Aorta (tissue), 5 donors: Measurements from ENCODE around the gene FOXL1. TPM values are rescaled to one million over a fixed set of nuclear protein-coding genes. Genes with fewer than 3 reads are reported as not detected.
A peak's percentile ranks its signal among the peaks of the same experiment; 100 is the strongest.

Source experiments
- ATAC-seq: fragments of 200-7000 bp; cut with Tn5 transposase; one replicate; pipeline ENCODE4 v1.9.1; 2022; ENCODE audit warnings: moderate library complexity; ENCODE audit not compliant: low FRiP score
- DNase-seq, 2 donors: peaks; one replicate each; pipeline ENCODE4 v3.0.0-alpha.2; 2020
- H3K27ac ChIP-seq, 2 donors: one replicate each; pipeline ENCODE4 v1.5.1; 2013; ENCODE audit warnings: low read length in 2 of 2, mild to moderate bottlenecking in 2 of 2, moderate library complexity in 2 of 2, control low read depth in 1 of 2, inconsistent platforms in 1 of 2, low read depth in 1 of 2
- H3K27me3 ChIP-seq, 2 donors: one replicate each; pipeline ENCODE4 v1.6.1; 2013; ENCODE audit warnings: control low read depth in 1 of 2, low read length in 1 of 2, mild to moderate bottlenecking in 1 of 2, moderate library complexity in 1 of 2; ENCODE audit not compliant: insufficient read depth in 2 of 2, control insufficient read depth in 1 of 2
- H3K36me3 ChIP-seq, 2 donors: one replicate each; pipeline ENCODE4 v1.6.1; 2013; ENCODE audit warnings: control low read depth in 1 of 2, low read length in 1 of 2, mild to moderate bottlenecking in 1 of 2; ENCODE audit not compliant: insufficient read depth in 2 of 2, control insufficient read depth in 1 of 2
- H3K4me1 ChIP-seq, 2 donors: one replicate each; pipeline ENCODE4 v1.6.1; 2013; ENCODE audit warnings: low read length in 2 of 2, control low read depth in 1 of 2, mild to moderate bottlenecking in 1 of 2, moderate library complexity in 1 of 2; ENCODE audit not compliant: insufficient read depth in 2 of 2, control insufficient read depth in 1 of 2
- H3K4me3 ChIP-seq, 2 donors: one replicate each; pipeline ENCODE4 v1.5.1; 2013; ENCODE audit warnings: low read length in 2 of 2, control low read depth in 1 of 2, mild to moderate bottlenecking in 1 of 2
- H3K9me3 ChIP-seq: one replicate; pipeline ENCODE4 v1.6.1; 2013; ENCODE audit warnings: mild to moderate bottlenecking, low read length; ENCODE audit not compliant: control insufficient read depth
- WGBS, 2 donors: extraction: QIAGEN DNeasy Blood & Tissue Kit; methylation state at CpG; one replicate each; pipeline ENCODE4 v1.1.7; 2013; 5-methylcytosine and 5-hydroxymethylcytosine counted together
- intact Hi-C, 2 donors: fragments of 100-400 bp; cut with DNase I; formaldehyde crosslinking; loops; one replicate each; pipeline versions ENCODE4 v1.14.2 to v1.15.0; 2022
- polyA plus RNA-seq, 2 donors: library from polyadenylated mRNA; stranded (reverse); fragments of 200-250 nt; gene quantifications; one replicate each; pipeline ENCODE4 v1.2.3, GENCODE V29; 2013
- total RNA-seq, 2 donors: library from RNA; stranded (reverse); fragmentation: NEBNext Ultra II Directional; extraction: Animal tissue kit (Norgen Biotek cat#: 25700); gene quantifications; one replicate each; pipeline ENCODE4 v1.2.1, GENCODE V29; 2021
- donor health status: healthy with polysubstance abuse.
- donor health status: Bipolar disorder and iron deficiency.
- donor health status: DM: no; HTN: no; CAD: no.
- donor health status: DM: no; HTN: no; CAD: no.
- donor health status: DM: yes; HTN: yes; CAD: no.

FOXL1 gene
- total and polyA plus RNA-seq, 4 donors, result 4.3 to 34.4 (median 17.9) TPM

DNA sequence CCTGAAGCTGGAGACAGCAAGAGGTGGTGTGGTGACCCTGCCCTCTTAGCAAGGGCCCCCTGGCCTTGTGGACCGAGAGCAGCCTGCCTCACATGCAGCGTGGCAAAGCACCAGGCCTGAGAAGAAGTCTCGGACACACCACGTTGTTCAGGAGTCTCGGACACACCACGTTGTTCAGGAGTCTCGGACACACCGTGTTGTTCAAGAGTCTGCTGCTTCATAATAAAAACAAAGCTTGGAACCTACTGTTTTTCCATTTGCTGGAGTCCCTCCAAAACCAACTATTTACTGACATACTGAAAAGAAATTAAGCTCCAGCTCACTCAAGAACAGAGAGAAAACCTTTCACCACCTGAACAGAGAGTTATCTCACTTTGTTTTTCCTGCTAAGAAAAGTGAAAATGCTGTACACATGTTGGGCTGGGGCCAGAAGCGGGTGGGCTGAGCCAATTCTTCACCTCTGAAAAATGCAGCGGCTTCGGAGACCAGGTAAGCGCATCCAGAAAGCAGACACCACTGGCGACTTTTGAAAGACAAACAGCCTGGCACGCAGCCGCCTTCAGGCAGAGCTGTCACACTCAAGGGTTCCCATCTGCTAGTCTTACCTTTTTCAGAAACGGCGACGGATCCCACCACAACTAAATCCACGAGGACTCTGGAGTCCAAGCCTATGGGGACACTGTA is 32.3 kb upstream of the FOXL1 start:
- H3K27ac ChIP-seq, result no peak overlapping the region
- peaks cover 0 to 4% of the 10 kb centered on the region in 2 donors for H3K36me3 ChIP-seq
- 70 to 74% methylated on average over 19 of the region's 19 CpGs for WGBS, 2 donors
- H3K4me1 ChIP-seq, result no peaks in the 10 kb centered on the region
- no peaks in the 10 kb centered on the region for H3K9me3 ChIP-seq
- intact Hi-C loops, result no loop called here
- H3K27me3 ChIP-seq, result no peaks in the 10 kb centered on the region
- H3K4me3 ChIP-seq, result no peak overlapping the region
- peak in 1 of 2 donors; percentile 51 for DNase-seq
- no peak for ATAC-seq

DNA sequence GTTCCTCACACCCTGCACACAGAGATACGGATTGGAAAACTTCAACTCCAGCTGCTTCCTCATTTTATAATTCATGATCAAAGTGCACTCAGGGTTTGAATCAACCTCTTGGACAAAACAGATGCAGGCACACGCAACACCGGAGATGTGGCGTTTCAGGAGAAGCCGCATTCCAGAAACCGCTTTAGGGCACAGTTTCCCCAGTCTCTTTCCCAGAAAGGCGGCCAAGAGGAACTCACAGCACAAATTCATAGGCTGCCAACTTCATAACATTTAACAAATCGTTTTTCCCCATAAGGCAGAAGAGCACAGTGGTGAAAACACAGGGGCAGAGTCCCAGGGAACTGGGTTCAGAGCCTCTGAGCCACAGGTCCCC is 31.7 kb upstream of the FOXL1 start:
- DNase-seq (no peak), ATAC-seq (no peak)
- no peaks in the 10 kb centered on the region for H3K27me3 ChIP-seq
- no peaks in the 10 kb centered on the region for H3K9me3 ChIP-seq
- no peak overlapping the region for H3K27ac ChIP-seq
- H3K36me3 ChIP-seq, result peaks cover 0 to 4% of the 10 kb centered on the region in 2 donors
- no peaks in the 10 kb centered on the region for H3K4me1 ChIP-seq
- 84 to 86% methylated on average over 8 of the region's 8 CpGs for WGBS, 2 donors
- no peak overlapping the region for H3K4me3 ChIP-seq
- intact Hi-C loops, result no loop called here

DNA sequence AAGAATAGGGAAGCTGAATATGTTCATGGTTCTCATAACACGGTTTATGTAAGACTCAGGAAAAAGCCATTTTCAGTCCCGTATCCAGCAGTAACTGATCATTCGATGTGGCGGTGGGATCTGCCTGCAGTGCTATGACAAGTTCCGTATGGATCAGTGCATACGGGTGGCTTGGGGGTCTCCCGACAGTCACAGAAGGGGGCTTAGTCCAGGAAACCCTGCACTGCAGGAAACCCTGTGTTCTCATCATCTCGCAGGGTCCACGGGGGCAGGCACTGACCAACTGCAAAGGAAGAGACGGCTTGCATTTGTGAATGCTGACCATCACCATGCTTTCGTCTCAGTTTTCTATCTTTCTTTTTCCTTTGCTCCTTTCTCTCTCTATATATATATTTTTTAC is 31.1 kb upstream of the FOXL1 start:
- no peaks in the 10 kb centered on the region for H3K27me3 ChIP-seq
- H3K4me3 ChIP-seq, result no peak overlapping the region
- DNase-seq (peak in 1 of 2 donors; percentile 56), ATAC-seq (no peak)
- 92 to 93% methylated on average over 11 of the region's 11 CpGs for WGBS, 2 donors
- intact Hi-C loops, result no loop called here
- no peaks in the 10 kb centered on the region for H3K9me3 ChIP-seq
- H3K36me3 ChIP-seq, result peaks cover 0 to 2% of the 10 kb centered on the region in 2 donors
- H3K27ac ChIP-seq, result no peak overlapping the region
- no peaks in the 10 kb centered on the region for H3K4me1 ChIP-seq

DNA sequence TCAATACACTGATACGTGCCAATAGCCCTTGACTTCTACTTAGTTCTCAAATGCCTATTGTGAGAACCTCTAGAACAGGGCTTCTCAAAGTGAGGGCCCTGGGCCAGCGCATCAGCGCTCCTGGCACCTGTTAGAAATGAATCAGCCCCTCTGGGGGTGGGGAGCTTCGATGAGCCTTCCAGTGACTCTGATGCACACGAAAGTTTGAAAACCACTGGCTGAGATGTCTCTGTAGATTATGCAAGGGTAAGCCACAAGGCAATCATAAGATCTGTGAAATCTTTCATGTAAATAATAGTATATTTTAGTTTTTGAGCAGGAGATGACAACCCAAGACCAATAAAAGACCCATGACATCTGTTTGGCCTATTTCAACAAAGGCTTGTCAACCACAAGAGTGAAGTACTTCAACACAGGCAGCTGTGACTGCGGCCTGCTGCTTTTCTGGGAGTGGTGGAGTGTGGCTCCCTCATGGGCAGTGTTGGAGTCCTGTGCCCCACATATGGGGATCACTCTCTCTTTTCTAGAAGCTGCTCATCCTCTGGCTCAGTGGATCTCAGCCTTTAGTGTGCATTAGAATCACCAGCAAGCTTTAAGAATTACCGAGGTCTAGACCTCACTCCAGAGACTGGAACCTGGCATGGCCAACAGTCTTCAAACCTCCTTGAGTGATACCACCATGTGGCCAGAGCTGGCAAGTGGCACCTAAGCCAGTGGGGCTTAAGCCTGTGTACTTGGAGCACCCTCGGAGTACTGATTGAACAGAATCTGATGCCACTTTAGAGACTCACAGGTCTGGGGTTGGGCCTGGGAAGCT is 29.1 kb upstream of the FOXL1 start:
- Histone ChIP-seq H3K27ac (no peak overlapping the region), H3K27me3 (no peaks in the 10 kb centered on the region), H3K4me3 (no peak overlapping the region), H3K36me3 (peaks cover 0 to 2% of the 10 kb centered on the region in 2 donors), H3K4me1 (no peaks in the 10 kb centered on the region), H3K9me3 (no peaks in the 10 kb centered on the region)
- intact Hi-C loops, result no loop called here
- ATAC-seq (no peak), DNase-seq (no peak)
- 76 to 83% methylated on average over 8 of the region's 8 CpGs for WGBS, 2 donors

DNA sequence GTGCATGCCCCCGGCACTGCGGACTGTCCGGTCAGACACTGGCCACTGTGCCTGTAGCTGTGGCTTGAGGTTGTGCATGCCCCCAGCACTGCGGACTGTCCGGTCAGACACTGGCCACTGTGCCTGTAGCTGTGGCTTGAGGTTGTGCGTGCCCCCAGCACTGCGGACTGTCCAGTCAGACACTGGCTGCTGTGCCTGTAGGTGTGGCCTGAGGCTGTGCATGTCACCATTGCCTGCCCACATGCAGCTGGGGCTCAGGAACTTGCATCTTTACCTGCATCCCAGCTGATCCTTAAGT is 28.5 kb upstream of the FOXL1 start:
- WGBS, 2 donors, result 93 to 94% methylated on average over 7 of the region's 7 CpGs
- H3K36me3 ChIP-seq, result peaks cover 0 to 2% of the 10 kb centered on the region in 2 donors

DNA sequence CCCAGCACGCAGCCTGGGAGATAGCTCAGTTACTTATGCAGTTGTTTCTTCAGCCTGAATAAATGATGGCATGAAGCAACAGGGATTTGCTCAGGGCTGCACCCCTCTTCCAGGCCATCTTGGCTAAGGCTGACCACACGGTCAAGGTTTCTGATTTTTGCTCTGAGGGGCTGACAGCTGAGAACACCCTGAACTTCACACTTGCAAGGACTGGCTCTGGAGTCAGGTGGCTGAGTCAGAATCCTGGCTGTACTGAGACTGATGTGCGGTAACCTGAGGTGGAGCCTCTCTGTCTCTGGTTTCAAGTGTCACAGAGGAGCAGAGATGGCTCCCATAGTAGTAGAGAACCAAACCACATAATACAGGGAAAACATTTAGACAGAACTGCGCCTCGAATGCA is 28.1 kb upstream of the FOXL1 start:
- ATAC-seq (no peak), DNase-seq (no peak)
- Histone ChIP-seq H3K9me3 (no peaks in the 10 kb centered on the region), H3K27me3 (no peaks in the 10 kb centered on the region), H3K4me3 (no peak overlapping the region), H3K27ac (no peak overlapping the region), H3K4me1 (no peaks in the 10 kb centered on the region), H3K36me3 (peaks cover 0 to 2% of the 10 kb centered on the region in 2 donors)
- intact Hi-C loops, result no loop called here
- WGBS, 2 donors, result 90 to 94% methylated on average over 5 of the region's 5 CpGs

More for the DNA sequence above, 28.5 kb upstream of the FOXL1 start:
- H3K27me3 ChIP-seq, result no peaks in the 10 kb centered on the region
- no peak overlapping the region for H3K27ac ChIP-seq
- H3K4me3 ChIP-seq, result no peak overlapping the region
- DNase-seq, result peak in 1 of 2 donors; percentile 49
- H3K4me1 ChIP-seq, result no peaks in the 10 kb centered on the region
- intact Hi-C loops, result no loop called here
- H3K9me3 ChIP-seq, result no peaks in the 10 kb centered on the region
- ATAC-seq, result no peak

DNA sequence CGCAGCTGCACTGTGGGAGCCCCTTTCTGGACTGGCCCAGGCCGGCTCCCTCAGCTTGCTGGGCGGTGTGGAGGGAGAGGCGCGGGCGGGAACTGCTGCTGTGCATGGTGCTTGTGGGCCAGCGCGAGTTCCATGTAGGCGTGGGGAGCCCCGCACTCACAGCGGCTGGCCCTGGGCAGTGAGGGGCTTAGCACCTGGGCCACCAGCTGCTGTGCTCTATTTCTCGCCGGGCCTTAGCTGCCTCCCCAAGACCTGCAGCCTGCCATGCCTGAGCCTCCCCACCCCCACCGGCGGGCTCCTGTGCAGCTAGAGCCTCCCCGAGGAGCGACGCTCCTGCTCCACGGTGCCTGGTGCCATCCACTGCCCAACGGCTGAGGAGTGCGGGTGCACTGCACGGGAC is 25.0 kb upstream of the FOXL1 start:
- H3K27ac ChIP-seq, result no peak overlapping the region
- H3K4me3 ChIP-seq, result no peak overlapping the region
- WGBS, 2 donors, result 94 to 95% methylated on average over 20 to 22 of the region's 22 CpGs
- no peaks in the 10 kb centered on the region for H3K4me1 ChIP-seq
- no peak for ATAC-seq
- no peaks in the 10 kb centered on the region for H3K27me3 ChIP-seq
- intact Hi-C loops, result no loop called here
- H3K36me3 ChIP-seq, result no peaks in the 10 kb centered on the region
- DNase-seq, result no peak
- no peaks in the 10 kb centered on the region for H3K9me3 ChIP-seq

DNA sequence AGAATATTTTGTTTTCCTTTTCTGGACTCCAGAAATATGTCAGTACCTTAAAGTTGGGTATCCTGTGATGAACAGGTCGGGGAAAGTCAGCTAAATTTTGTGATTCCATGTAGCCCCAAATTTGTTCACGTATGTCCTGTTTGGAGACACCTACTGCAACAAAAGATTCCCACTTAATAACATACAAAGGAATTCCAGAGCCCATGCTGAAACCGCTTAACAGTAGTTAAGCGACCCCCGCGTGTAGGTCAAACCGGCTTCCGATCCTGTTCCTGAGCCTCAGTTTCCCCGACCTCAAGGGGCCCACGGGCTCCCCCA is 23.8 kb upstream of the FOXL1 start:
- H3K4me1 ChIP-seq, result no peaks in the 10 kb centered on the region
- H3K27ac ChIP-seq, result peak overlapping the region; percentile 30 to 60
- H3K4me3 ChIP-seq, result peak overlapping the region; percentile 93 to 96
- H3K9me3 ChIP-seq, result no peaks in the 10 kb centered on the region
- DNase-seq (no peak), ATAC-seq (no peak)
- WGBS, 2 donors, result 4 to 5% methylated on average over 10 of the region's 10 CpGs
- intact Hi-C loops, result no loop called here
- no peaks in the 10 kb centered on the region for H3K27me3 ChIP-seq
- H3K36me3 ChIP-seq, result no peaks in the 10 kb centered on the region
